ENCODE data around the gene MGAT2.
"Not testable (repeated sequence)": the region's sequence is repeated elsewhere in the genome, so short reads cannot be mapped to it uniquely, and the experiment has no call there.

Gene MGAT2

GRCh38 chr14:49598189-49598484 lies 22.5 kb upstream of the MGAT2 start:
- H3K4me3 ChIP-seq: peak overlapping the region; percentile 100
- TF ChIP-seq POLR2AphosphoS5 (IDR thresholded peaks at IDR 0.05; ENCODE audit: borderline replicate concordance, low read depth, low read length) (no peak), EZH2 (IDR thresholded peaks at IDR 0.05) (no peak), FOXP2 (optimal IDR thresholded peaks at IDR 0.05; ENCODE audit: control extremely low read depth, extremely low read length, insufficient read depth) (no peak)
- H3K27ac ChIP-seq: peak overlapping the region; percentile 94
- DNase-seq (ENCODE audit: low read depth, low spot score): no peak
- no peaks in the 10 kb centered on the region for H3K9me3 ChIP-seq (ENCODE audit: low read depth, low read length)
- H3K36me3 ChIP-seq (ENCODE audit: insufficient read depth, low read length): peaks cover 10% of the 10 kb centered on the region
- H3K9ac ChIP-seq (ENCODE audit: insufficient read length): peak overlapping the region; percentile 94

GRCh38 chr14:49598485-49599300 lies 21.9 kb upstream of the MGAT2 start, which contains the start of gene LRR1:
Gene LRR1 (plus strand): TSS chr14:49598940. CDS start chr14:49599021, 81 bp downstream.
- Histone ChIP-seq H3K9me3 (ENCODE audit: low read depth, low read length) (no peaks in the 10 kb centered on the region), H3K36me3 (ENCODE audit: insufficient read depth, low read length) (peaks cover 12% of the 10 kb centered on the region), H3K27ac (peak within 1 kb of the TSS; percentile 94), H3K9ac (ENCODE audit: insufficient read length) (peak within 1 kb of the TSS; percentile 94), H3K4me3 (peak within 1 kb of the TSS; percentile 100)
- TF ChIP-seq POLR2AphosphoS5 (IDR thresholded peaks at IDR 0.05; ENCODE audit: borderline replicate concordance, low read depth, low read length) (peak; percentile 89), EZH2 (IDR thresholded peaks at IDR 0.05) (no peak), FOXP2 (optimal IDR thresholded peaks at IDR 0.05; ENCODE audit: control extremely low read depth, extremely low read length, insufficient read depth) (peak; percentile 31)
- no peak for DNase-seq (ENCODE audit: low read depth, low spot score)

DNA sequence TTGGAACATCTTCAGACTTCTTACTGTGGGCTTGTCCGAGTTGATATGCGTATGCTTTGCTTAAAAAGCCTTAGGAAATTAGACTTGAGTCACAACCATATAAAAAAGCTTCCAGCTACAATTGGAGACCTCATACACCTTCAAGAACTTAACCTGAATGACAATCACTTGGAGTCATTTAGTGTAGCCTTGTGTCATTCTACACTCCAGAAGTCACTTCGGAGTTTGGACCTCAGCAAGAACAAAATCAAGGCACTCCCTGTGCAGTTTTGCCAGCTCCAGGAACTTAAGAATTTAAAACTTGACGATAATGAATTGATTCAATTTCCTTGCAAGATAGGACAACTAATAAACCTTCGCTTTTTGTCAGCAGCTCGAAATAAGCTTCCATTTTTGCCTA lies 13.0 kb upstream of the MGAT2 start:
- DNase-seq (ENCODE audit: low read depth, low spot score): no peak
- Histone ChIP-seq H3K27ac (no peak overlapping the region), H3K36me3 (ENCODE audit: insufficient read depth, low read length) (peaks cover 49% of the 10 kb centered on the region), H3K9ac (ENCODE audit: insufficient read length) (no peak overlapping the region), H3K4me3 (no peak overlapping the region), H3K9me3 (ENCODE audit: low read depth, low read length) (no peaks in the 10 kb centered on the region)
- TF ChIP-seq POLR2AphosphoS5 (IDR thresholded peaks at IDR 0.05; ENCODE audit: borderline replicate concordance, low read depth, low read length): no peak

DNA sequence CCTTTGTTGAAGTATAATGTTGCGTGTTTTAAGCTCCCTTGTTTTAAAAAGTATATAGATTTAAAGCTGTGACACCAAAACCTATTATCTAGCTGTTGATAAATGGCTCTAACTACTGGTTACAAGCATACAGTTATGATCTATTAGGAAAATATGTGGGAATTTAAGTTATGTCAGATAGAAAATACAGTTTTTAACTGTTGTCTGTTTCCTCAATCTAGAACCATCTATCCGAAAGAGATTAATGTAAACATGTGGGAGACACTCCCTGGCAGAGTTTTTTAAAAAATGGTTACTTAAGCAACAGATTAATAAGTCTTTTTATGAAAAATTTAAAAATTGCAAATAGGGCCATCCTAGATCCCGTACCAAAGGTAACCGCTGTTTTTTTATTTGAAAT lies 8.3 kb upstream of the MGAT2 start:
- H3K9me3 ChIP-seq (ENCODE audit: low read depth, low read length): no peaks in the 10 kb centered on the region
- peaks cover 45% of the 10 kb centered on the region for H3K36me3 ChIP-seq (ENCODE audit: insufficient read depth, low read length)
- peak overlapping the region; percentile 37 for H3K9ac ChIP-seq (ENCODE audit: insufficient read length)
- H3K27ac ChIP-seq: peak overlapping the region; percentile 39
- no peak overlapping the region for H3K4me3 ChIP-seq
- TF ChIP-seq POLR2AphosphoS5 (IDR thresholded peaks at IDR 0.05; ENCODE audit: borderline replicate concordance, low read depth, low read length): no peak
- TF ChIP-seq FOXP2 (optimal IDR thresholded peaks at IDR 0.05; ENCODE audit: control extremely low read depth, extremely low read length, insufficient read depth): no peak
- no peak for TF ChIP-seq EZH2 (IDR thresholded peaks at IDR 0.05)
- no peak for DNase-seq (ENCODE audit: low read depth, low spot score)

- TF ChIP-seq FOXP2 (optimal IDR thresholded peaks at IDR 0.05; ENCODE audit: control extremely low read depth, extremely low read length, insufficient read depth) (no peak), EZH2 (IDR thresholded peaks at IDR 0.05) (no peak), POLR2AphosphoS5 (IDR thresholded peaks at IDR 0.05; ENCODE audit: borderline replicate concordance, low read depth, low read length) (no peak)
- no peak for DNase-seq (ENCODE audit: low read depth, low spot score)
- Histone ChIP-seq H3K36me3 (ENCODE audit: insufficient read depth, low read length) (peaks cover 45% of the 10 kb centered on the region), H3K9ac (ENCODE audit: insufficient read length) (peak overlapping the region; percentile 6), H3K27ac (peak overlapping the region; percentile 39), H3K4me3 (no peak overlapping the region), H3K9me3 (ENCODE audit: low read depth, low read length) (no peaks in the 10 kb centered on the region)
Observed at GRCh38 chr14:49612671-49613070, 7.9 kb upstream of the MGAT2 start.

DNA sequence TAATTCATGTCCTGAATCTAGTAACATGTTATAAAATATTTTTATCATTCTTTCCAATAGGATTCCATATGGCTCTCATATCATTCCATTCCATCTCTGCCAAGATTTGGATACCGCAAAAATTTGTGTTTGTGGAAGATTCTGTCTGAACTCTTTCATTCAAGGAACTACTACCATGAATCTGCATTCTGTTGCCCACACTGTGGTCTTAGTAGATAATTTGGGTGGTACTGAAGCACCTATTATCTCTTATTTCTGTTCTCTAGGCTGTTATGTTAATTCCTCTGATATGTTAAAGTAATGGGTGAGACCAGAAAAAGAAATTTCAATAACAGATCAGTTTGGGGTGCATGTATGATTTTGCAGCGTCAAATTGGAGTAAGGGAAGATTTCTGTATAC lies 6.4 kb upstream of the MGAT2 start:
- no peak overlapping the region for H3K4me3 ChIP-seq
- no peaks in the 10 kb centered on the region for H3K9me3 ChIP-seq (ENCODE audit: low read depth, low read length)
- H3K27ac ChIP-seq: peak overlapping the region; percentile 45
- no peak overlapping the region for H3K9ac ChIP-seq (ENCODE audit: insufficient read length)
- peaks cover 53% of the 10 kb centered on the region for H3K36me3 ChIP-seq (ENCODE audit: insufficient read depth, low read length)
- no peak for DNase-seq (ENCODE audit: low read depth, low spot score)
- TF ChIP-seq EZH2 (IDR thresholded peaks at IDR 0.05) (no peak), POLR2AphosphoS5 (IDR thresholded peaks at IDR 0.05; ENCODE audit: borderline replicate concordance, low read depth, low read length) (no peak), FOXP2 (optimal IDR thresholded peaks at IDR 0.05; ENCODE audit: control extremely low read depth, extremely low read length, insufficient read depth) (no peak)

- H3K9ac ChIP-seq (ENCODE audit: insufficient read length): no peak overlapping the region
- no peak for TF ChIP-seq FOXP2 (optimal IDR thresholded peaks at IDR 0.05; ENCODE audit: control extremely low read depth, extremely low read length, insufficient read depth)
- no peak for TF ChIP-seq POLR2AphosphoS5 (IDR thresholded peaks at IDR 0.05; ENCODE audit: borderline replicate concordance, low read depth, low read length)
- no peak for TF ChIP-seq EZH2 (IDR thresholded peaks at IDR 0.05)
- H3K36me3 ChIP-seq (ENCODE audit: insufficient read depth, low read length): peaks cover 49% of the 10 kb centered on the region
- DNase-seq (ENCODE audit: low read depth, low spot score): no peak
- H3K9me3 ChIP-seq (ENCODE audit: low read depth, low read length): no peaks in the 10 kb centered on the region
- peak overlapping the region; percentile 75 for H3K27ac ChIP-seq
- H3K4me3 ChIP-seq: no peak overlapping the region
Observed at GRCh38 chr14:49615776-49616175, 4.8 kb upstream of the MGAT2 start.

DNA sequence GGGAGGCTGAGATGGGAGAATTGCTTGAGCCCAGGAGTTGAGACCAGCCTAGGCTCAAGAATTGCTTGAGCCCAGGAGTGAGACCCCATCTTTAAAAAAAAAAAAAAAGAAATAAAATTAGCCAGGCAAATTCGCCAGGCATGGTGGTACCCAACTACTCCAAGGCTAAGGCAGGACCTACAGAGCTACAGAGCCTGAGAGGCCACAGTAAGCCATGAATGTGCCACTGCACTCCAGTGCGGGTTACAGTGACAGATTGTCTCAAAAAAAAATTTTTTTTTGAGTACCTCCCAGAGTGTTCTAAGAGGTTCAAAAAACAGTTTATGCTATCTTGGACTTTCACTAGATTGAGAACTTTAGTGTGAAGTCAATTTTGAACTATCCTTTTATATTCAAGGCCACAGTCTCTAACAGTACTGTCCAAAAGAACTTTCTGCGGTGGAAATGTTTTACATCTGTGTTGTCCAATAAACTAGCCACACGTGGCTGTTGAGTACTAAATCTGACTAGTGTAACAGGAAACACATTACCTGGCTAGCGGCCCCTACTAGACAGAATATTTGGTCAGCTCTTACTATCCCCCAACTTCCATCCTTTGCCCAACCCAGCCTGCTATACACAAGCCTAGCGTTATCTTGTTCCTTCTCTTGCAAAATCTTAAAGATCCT lies 2.6 kb upstream of the MGAT2 start:
- TF ChIP-seq EZH2 (IDR thresholded peaks at IDR 0.05) (no peak), POLR2AphosphoS5 (IDR thresholded peaks at IDR 0.05; ENCODE audit: borderline replicate concordance, low read depth, low read length) (no peak), FOXP2 (optimal IDR thresholded peaks at IDR 0.05; ENCODE audit: control extremely low read depth, extremely low read length, insufficient read depth) (no peak)
- peak overlapping the region; percentile 63; the same call in 1 of the 2 replicates for H3K27ac ChIP-seq
- H3K9ac ChIP-seq (ENCODE audit: insufficient read length): no peak overlapping the region
- peaks cover 42% of the 10 kb centered on the region for H3K36me3 ChIP-seq (ENCODE audit: insufficient read depth, low read length)
- DNase-seq (ENCODE audit: low read depth, low spot score): no peak
- H3K4me3 ChIP-seq: no peak overlapping the region
- H3K9me3 ChIP-seq (ENCODE audit: low read depth, low read length): no peaks in the 10 kb centered on the region

DNA sequence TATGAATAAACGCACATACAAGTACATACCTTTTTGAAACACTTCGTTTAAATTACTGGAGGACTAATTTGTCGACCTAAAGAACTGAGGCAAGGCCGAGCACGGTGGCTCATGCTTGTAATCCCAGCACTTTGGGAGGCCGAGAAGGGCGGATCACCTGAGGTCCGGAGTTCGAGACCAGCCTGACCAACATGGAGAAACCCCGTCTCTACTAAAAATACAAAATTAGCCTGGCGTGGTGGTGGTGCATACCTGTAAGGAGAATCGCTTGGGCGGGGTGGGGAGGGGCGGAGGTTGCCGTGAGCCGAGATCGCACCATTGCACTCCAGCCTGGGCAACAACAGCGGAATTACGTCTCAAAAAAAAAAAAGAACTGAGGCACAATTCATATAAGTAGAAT lies 1.3 kb upstream of the MGAT2 start:
- Histone ChIP-seq H3K4me3 (peak overlapping the region; percentile 92), H3K9ac (ENCODE audit: insufficient read length) (peak overlapping the region; percentile 93), H3K36me3 (ENCODE audit: insufficient read depth, low read length) (peaks cover 40% of the 10 kb centered on the region)
- not testable (repeated sequence) for H3K9me3 ChIP-seq (ENCODE audit: low read depth, low read length); DNase-seq (ENCODE audit: low read depth, low spot score); H3K27ac ChIP-seq
